ENCODE results near the gene CDK11B. TPM values are rescaled to one million over a fixed set of nuclear protein-coding genes. Genes with fewer than 3 reads are reported as not detected.
"Not testable (repeated sequence)": the region's sequence is repeated elsewhere in the genome, so short reads cannot be mapped to it uniquely, and the experiment has no call there.

The CDK11B gene
- total RNA-seq, 1 donor from 2014 or later = 23.4 TPM

GRCh38 chr1:1596493-1597274, 62.1 kb downstream of the CDK11B start:
- peaks cover 10% of the 10 kb centered on the region for H3K4me1 ChIP-seq (ENCODE audit: insufficient read depth, low read length)
- H3K36me3 ChIP-seq (ENCODE audit: insufficient read depth, low read length) = no peaks in the 10 kb centered on the region
- H3K36me3 Mint-ChIP-seq (ENCODE audit: low read depth, unreplicated experiment) = no peaks in the 10 kb centered on the region
- H3K27me3 ChIP-seq (ENCODE audit: insufficient read depth, low read length) = peaks cover 13% of the 10 kb centered on the region
- H3K4me3 Mint-ChIP-seq (ENCODE audit: unreplicated experiment) = no peak overlapping the region
- no peak for TF ChIP-seq CTCF (IDR thresholded peaks at IDR 0.05; ENCODE audit: insufficient read depth, low read depth, low read length)
- no peak for TF ChIP-seq EZH2 (IDR thresholded peaks at IDR 0.05; ENCODE audit: insufficient read depth, low read length)
- H4K20me1 ChIP-seq (ENCODE audit: insufficient read depth, low read length) = peaks cover 5% of the 10 kb centered on the region
- no peaks in the 10 kb centered on the region for H3K4me1 Mint-ChIP-seq (ENCODE audit: low read depth, unreplicated experiment)
- H2AFZ ChIP-seq (ENCODE audit: low read depth, low read length) = no peak overlapping the region
- H3K79me2 ChIP-seq (ENCODE audit: insufficient read depth, low read length) = no peaks in the 10 kb centered on the region
- peaks cover 6% of the 10 kb centered on the region for H3K27me3 Mint-ChIP-seq (ENCODE audit: low read depth, unreplicated experiment)
- H3K9me3 Mint-ChIP-seq (ENCODE audit: unreplicated experiment) = no peaks in the 10 kb centered on the region
- H3K9ac ChIP-seq (ENCODE audit: low read length) = no peak overlapping the region
- H3K27ac ChIP-seq (ENCODE audit: low read depth, low read length) = no peak overlapping the region
- FAIRE-seq (no peak), DNase-seq (ENCODE audit: low read depth) (no peak)
- no peak overlapping the region for H3K4me2 ChIP-seq (ENCODE audit: low read length)
- H3K4me3 ChIP-seq (ENCODE audit: insufficient read depth, low read depth, low read length) = no peak overlapping the region
- no peak overlapping the region for H3K27ac Mint-ChIP-seq (ENCODE audit: unreplicated experiment)
- no peaks in the 10 kb centered on the region for H3K9me3 ChIP-seq (ENCODE audit: insufficient read depth, low read depth, low read length)

GRCh38 chr1:1595341-1595740, 63.5 kb downstream of the CDK11B start:
- DNase-seq (ENCODE audit: low read depth); H3K4me2 ChIP-seq (ENCODE audit: low read length); H3K36me3 Mint-ChIP-seq (ENCODE audit: low read depth, unreplicated experiment); H3K9ac ChIP-seq (ENCODE audit: low read length); H3K27ac ChIP-seq (ENCODE audit: low read depth, low read length); H3K4me3 Mint-ChIP-seq (ENCODE audit: unreplicated experiment); FAIRE-seq; H4K20me1 ChIP-seq (ENCODE audit: insufficient read depth, low read length); H3K36me3 ChIP-seq (ENCODE audit: insufficient read depth, low read length); H3K9me3 Mint-ChIP-seq (ENCODE audit: unreplicated experiment); H3K4me1 Mint-ChIP-seq (ENCODE audit: low read depth, unreplicated experiment); H3K27me3 Mint-ChIP-seq (ENCODE audit: low read depth, unreplicated experiment); H3K9me3 ChIP-seq (ENCODE audit: insufficient read depth, low read depth, low read length); H3K4me3 ChIP-seq (ENCODE audit: insufficient read depth, low read depth, low read length); H3K27me3 ChIP-seq (ENCODE audit: insufficient read depth, low read length); H3K79me2 ChIP-seq (ENCODE audit: insufficient read depth, low read length); H2AFZ ChIP-seq (ENCODE audit: low read depth, low read length); H3K27ac Mint-ChIP-seq (ENCODE audit: unreplicated experiment); H3K4me1 ChIP-seq (ENCODE audit: insufficient read depth, low read length): not testable (repeated sequence)

GRCh38 chr1:1594602-1595260, 64.1 kb downstream of the CDK11B start:
- TF ChIP-seq EZH2 (IDR thresholded peaks at IDR 0.05; ENCODE audit: insufficient read depth, low read length) = no peak
- TF ChIP-seq CTCF (IDR thresholded peaks at IDR 0.05; ENCODE audit: insufficient read depth, low read depth, low read length) = no peak
- Histone ChIP-seq H2AFZ (ENCODE audit: low read depth, low read length) (no peak overlapping the region), H3K27me3 (ENCODE audit: insufficient read depth, low read length) (peaks cover 7% of the 10 kb centered on the region), H3K4me2 (ENCODE audit: low read length) (no peak overlapping the region), H3K4me1 (ENCODE audit: insufficient read depth, low read length) (peaks cover 10% of the 10 kb centered on the region), H3K9me3 (ENCODE audit: insufficient read depth, low read depth, low read length) (no peaks in the 10 kb centered on the region), H3K4me3 (ENCODE audit: insufficient read depth, low read depth, low read length) (no peak overlapping the region), H3K79me2 (ENCODE audit: insufficient read depth, low read length) (no peaks in the 10 kb centered on the region), H3K27ac (ENCODE audit: low read depth, low read length) (no peak overlapping the region), H4K20me1 (ENCODE audit: insufficient read depth, low read length) (peaks cover 5% of the 10 kb centered on the region), H3K9ac (ENCODE audit: low read length) (no peak overlapping the region), H3K36me3 (ENCODE audit: insufficient read depth, low read length) (no peaks in the 10 kb centered on the region)
- Mint-ChIP-seq H3K36me3 (ENCODE audit: low read depth, unreplicated experiment) (no peaks in the 10 kb centered on the region), H3K27ac (ENCODE audit: unreplicated experiment) (no peak overlapping the region), H3K4me3 (ENCODE audit: unreplicated experiment) (no peak overlapping the region), H3K4me1 (ENCODE audit: low read depth, unreplicated experiment) (peaks cover 3% of the 10 kb centered on the region), H3K9me3 (ENCODE audit: unreplicated experiment) (no peaks in the 10 kb centered on the region), H3K27me3 (ENCODE audit: low read depth, unreplicated experiment) (peaks cover 6% of the 10 kb centered on the region)
- no peak for FAIRE-seq
- no peak for DNase-seq (ENCODE audit: low read depth)
